ENCODE measurements around the gene ABCA3. TPM values are rescaled to one million over a fixed set of nuclear protein-coding genes. Genes with fewer than 3 reads are reported as not detected.
"Not testable (repeated sequence)": the region's sequence is repeated elsewhere in the genome, so short reads cannot be mapped to it uniquely, and the experiment has no call there.

ABCA3 gene
- total RNA-seq, 2 donors from 2014 or later: 8.3 to 10.5 TPM

- DNase-seq (no peak), ATAC-seq (no peak)
- H3K4me3 Mint-ChIP-seq: no peak overlapping the region
- H3K36me3 Mint-ChIP-seq (ENCODE audit: low read depth): no peaks in the 10 kb centered on the region
- no peaks in the 10 kb centered on the region for H3K27me3 Mint-ChIP-seq
- H3K27ac Mint-ChIP-seq: no peak overlapping the region
- H3K9me3 ChIP-seq (ENCODE audit: control insufficient read depth, low read length, poor library complexity, severe bottlenecking): no peaks in the 10 kb centered on the region
- peaks cover 3% of the 10 kb centered on the region for H3K4me1 Mint-ChIP-seq
These were observed 96.7 kb downstream of the ABCA3 start for GRCh38 chr16:2243781-2244180.

GRCh38 chr16:2243031-2243528 is 97.4 kb downstream of the ABCA3 start:
- no peaks in the 10 kb centered on the region for H3K27me3 Mint-ChIP-seq
- no peak for ATAC-seq
- no peaks in the 10 kb centered on the region for H3K9me3 ChIP-seq (ENCODE audit: control insufficient read depth, low read length, poor library complexity, severe bottlenecking)
- no peak overlapping the region for H3K4me3 Mint-ChIP-seq
- H3K4me1 Mint-ChIP-seq: peaks cover 3% of the 10 kb centered on the region
- no peak overlapping the region for H3K27ac Mint-ChIP-seq
- no peak for DNase-seq
- no peaks in the 10 kb centered on the region for H3K36me3 Mint-ChIP-seq (ENCODE audit: low read depth)

GRCh38 chr16:2242598-2242997 is 97.9 kb downstream of the ABCA3 start:
- H3K27ac Mint-ChIP-seq: no peak overlapping the region
- no peak overlapping the region for H3K4me3 Mint-ChIP-seq
- DNase-seq: no peak
- ATAC-seq: no peak
- peaks cover 3% of the 10 kb centered on the region for H3K4me1 Mint-ChIP-seq
- H3K36me3 Mint-ChIP-seq (ENCODE audit: low read depth): no peaks in the 10 kb centered on the region
- H3K27me3 Mint-ChIP-seq: no peaks in the 10 kb centered on the region
- no peaks in the 10 kb centered on the region for H3K9me3 ChIP-seq (ENCODE audit: control insufficient read depth, low read length, poor library complexity, severe bottlenecking)

GRCh38 chr16:2240331-2240730 is 100.2 kb downstream of the ABCA3 start:
- not testable (repeated sequence) for H3K9me3 ChIP-seq (ENCODE audit: control insufficient read depth, low read length, poor library complexity, severe bottlenecking); H3K4me1 Mint-ChIP-seq; ATAC-seq; H3K27me3 Mint-ChIP-seq; H3K36me3 Mint-ChIP-seq (ENCODE audit: low read depth); DNase-seq; H3K27ac Mint-ChIP-seq; H3K4me3 Mint-ChIP-seq

- H3K4me3 Mint-ChIP-seq: no peak overlapping the region
- no peak for DNase-seq
- no peak for ATAC-seq
- peaks cover 5% of the 10 kb centered on the region for H3K4me1 Mint-ChIP-seq
- H3K27me3 Mint-ChIP-seq: no peaks in the 10 kb centered on the region
- H3K27ac Mint-ChIP-seq: no peak overlapping the region
- no peaks in the 10 kb centered on the region for H3K36me3 Mint-ChIP-seq (ENCODE audit: low read depth)
- H3K9me3 ChIP-seq (ENCODE audit: control insufficient read depth, low read length, poor library complexity, severe bottlenecking): no peaks in the 10 kb centered on the region
These were observed 101.5 kb downstream of the ABCA3 start for GRCh38 chr16:2238838-2239675.

- H3K9me3 ChIP-seq (ENCODE audit: control insufficient read depth, low read length, poor library complexity, severe bottlenecking): no peaks in the 10 kb centered on the region
- ATAC-seq: no peak
- Mint-ChIP-seq H3K36me3 (ENCODE audit: low read depth) (peaks cover 2% of the 10 kb centered on the region), H3K4me1 (peaks cover 5% of the 10 kb centered on the region), H3K4me3 (no peak overlapping the region), H3K27me3 (no peaks in the 10 kb centered on the region), H3K27ac (no peak overlapping the region)
- no peak for DNase-seq
These were observed 102.2 kb downstream of the ABCA3 start for GRCh38 chr16:2238150-2238837.

- Mint-ChIP-seq H3K36me3 (ENCODE audit: low read depth) (peaks cover 2% of the 10 kb centered on the region), H3K4me1 (peaks cover 5% of the 10 kb centered on the region), H3K27ac (no peak overlapping the region), H3K27me3 (no peaks in the 10 kb centered on the region), H3K4me3 (no peak overlapping the region)
- DNase-seq (no peak), ATAC-seq (no peak)
- no peaks in the 10 kb centered on the region for H3K9me3 ChIP-seq (ENCODE audit: control insufficient read depth, low read length, poor library complexity, severe bottlenecking)
These were observed 102.9 kb downstream of the ABCA3 start for GRCh38 chr16:2237493-2238149.

GRCh38 chr16:2237102-2237482 is 103.4 kb downstream of the ABCA3 start:
- H3K27me3 Mint-ChIP-seq: no peaks in the 10 kb centered on the region
- ATAC-seq: no peak
- peaks cover 2% of the 10 kb centered on the region for H3K36me3 Mint-ChIP-seq (ENCODE audit: low read depth)
- H3K9me3 ChIP-seq (ENCODE audit: control insufficient read depth, low read length, poor library complexity, severe bottlenecking): no peaks in the 10 kb centered on the region
- no peak overlapping the region for H3K4me3 Mint-ChIP-seq
- H3K27ac Mint-ChIP-seq: no peak overlapping the region
- peaks cover 3% of the 10 kb centered on the region for H3K4me1 Mint-ChIP-seq
- DNase-seq: no peak

GRCh38 chr16:2236337-2237101 is 104.0 kb downstream of the ABCA3 start, which contains the start of gene DNASE1L2:
DNASE1L2 (plus strand) TSS chr16:2236444; CDS start chr16:2236817, 373 bp downstream.
- peaks cover 2% of the 10 kb centered on the region for H3K36me3 Mint-ChIP-seq (ENCODE audit: low read depth)
- no peaks in the 10 kb centered on the region for H3K27me3 Mint-ChIP-seq
- no peaks in the 10 kb centered on the region for H3K9me3 ChIP-seq (ENCODE audit: control insufficient read depth, low read length, poor library complexity, severe bottlenecking)
- DNase-seq: no peak
- no peak within 1 kb of the TSS for H3K27ac Mint-ChIP-seq
- H3K4me1 Mint-ChIP-seq: peaks cover 3% of the 10 kb centered on the region
- H3K4me3 Mint-ChIP-seq: no peak within 1 kb of the TSS
- peak; percentile 31 for ATAC-seq

- Mint-ChIP-seq H3K36me3 (ENCODE audit: low read depth) (peaks cover 2% of the 10 kb centered on the region), H3K4me1 (peaks cover 3% of the 10 kb centered on the region), H3K4me3 (no peak overlapping the region), H3K27ac (no peak overlapping the region), H3K27me3 (no peaks in the 10 kb centered on the region)
- DNase-seq: no peak
- no peaks in the 10 kb centered on the region for H3K9me3 ChIP-seq (ENCODE audit: control insufficient read depth, low read length, poor library complexity, severe bottlenecking)
- ATAC-seq: peak; percentile 18
These were observed 104.7 kb downstream of the ABCA3 start for GRCh38 chr16:2235695-2236336.

GRCh38 chr16:2235234-2235651 is 105.3 kb downstream of the ABCA3 start:
- ATAC-seq: no peak
- H3K9me3 ChIP-seq (ENCODE audit: control insufficient read depth, low read length, poor library complexity, severe bottlenecking): no peaks in the 10 kb centered on the region
- H3K4me1 Mint-ChIP-seq: peaks cover 3% of the 10 kb centered on the region
- no peak for DNase-seq
- no peak overlapping the region for H3K27ac Mint-ChIP-seq
- peaks cover 2% of the 10 kb centered on the region for H3K36me3 Mint-ChIP-seq (ENCODE audit: low read depth)
- no peaks in the 10 kb centered on the region for H3K27me3 Mint-ChIP-seq
- H3K4me3 Mint-ChIP-seq: no peak overlapping the region

GRCh38 chr16:2234813-2235170 is 105.7 kb downstream of the ABCA3 start:
- H3K9me3 ChIP-seq (ENCODE audit: control insufficient read depth, low read length, poor library complexity, severe bottlenecking): no peaks in the 10 kb centered on the region
- Mint-ChIP-seq H3K27me3 (no peaks in the 10 kb centered on the region), H3K36me3 (ENCODE audit: low read depth) (peaks cover 4% of the 10 kb centered on the region), H3K4me3 (no peak overlapping the region), H3K4me1 (peaks cover 3% of the 10 kb centered on the region), H3K27ac (no peak overlapping the region)
- ATAC-seq: no peak
- DNase-seq: no peak
